ENCODE results near the gene MANEA. TPM values are rescaled to one million over a fixed set of nuclear protein-coding genes. Genes with fewer than 3 reads are reported as not detected.

Gene MANEA
- total RNA-seq = 4.4 and 9.2 TPM in 2 replicates

GRCh38 chr6:95577304-95578105 lies at the start of gene MANEA:
Gene MANEA (plus strand): TSS chr6:95577535. CDS start chr6:95586440, 8,905 bp downstream.

Measured in airway epithelial cell (primary cell).